ENCODE results near the gene CHD8. TPM values are rescaled to one million over a fixed set of nuclear protein-coding genes. Genes with fewer than 3 reads are reported as not detected.

CHD8 gene
- total RNA-seq, 2 experiments from 2014 or later: 84.3 to 104 TPM

- ChIA-PET POLR2A (interaction anchor here (0.6 kb wide), 1 partner anchor 52 kb away, joined by 3 read pairs; no protein-coding TSS in a partner anchor), CTCF (interaction anchor here (0.7 to 1.5 kb wide), 3 partner anchors 13 to 128 kb away, joined by 4 read pairs; no protein-coding TSS in a partner anchor)
- Mint-ChIP-seq H3K36me3 (ENCODE audit: low read depth) (peaks cover 71% of the 10 kb centered on the region), H3K4me3 (no peak overlapping the region), H3K27ac (no peak overlapping the region), H3K27me3 (no peaks in the 10 kb centered on the region), H3K4me1 (no peaks in the 10 kb centered on the region), H3K9me3 (ENCODE audit: low read depth) (no peaks in the 10 kb centered on the region)
- intact Hi-C loops (cut with DNase I, micrococcal nuclease): loop anchor here in 1 of 2 experiments (2.0 kb wide), 1 partner anchor 19 kb away; no protein-coding TSS in a partner anchor
- DNase-seq (no peak), ATAC-seq (no peak)
Measured at GRCh38 chr14:21369949-21370679, 85.8 kb downstream of the CHD8 start.

GRCh38 chr14:21367582-21368144 lies 88.3 kb downstream of the CHD8 start:
- intact Hi-C loops (cut with DNase I, micrococcal nuclease): loop anchor here in 1 of 2 experiments (2.0 kb wide), 1 partner anchor 21 kb away; no protein-coding TSS in a partner anchor
- ChIA-PET CTCF (interaction anchor here (0.6 to 1.0 kb wide), 2 partner anchors 70 to 126 kb away, joined by 3 read pairs; no protein-coding TSS in a partner anchor), POLR2A (no interaction called here)
- ATAC-seq: no peak
- Mint-ChIP-seq H3K9me3 (ENCODE audit: low read depth) (no peaks in the 10 kb centered on the region), H3K27ac (no peak overlapping the region), H3K27me3 (no peaks in the 10 kb centered on the region), H3K4me1 (no peaks in the 10 kb centered on the region), H3K4me3 (no peak overlapping the region), H3K36me3 (ENCODE audit: low read depth) (peaks cover 81% of the 10 kb centered on the region)
- no peak for DNase-seq

- Mint-ChIP-seq H3K9me3 (ENCODE audit: low read depth) (no peaks in the 10 kb centered on the region), H3K27ac (peak overlapping the region; percentile 18), H3K4me1 (no peaks in the 10 kb centered on the region), H3K27me3 (no peaks in the 10 kb centered on the region), H3K36me3 (ENCODE audit: low read depth) (peaks cover 80% of the 10 kb centered on the region), H3K4me3 (no peak overlapping the region)
- ATAC-seq (no peak), DNase-seq (no peak)
- ChIA-PET POLR2A (no interaction called here), CTCF (interaction anchor here (0.6 to 0.9 kb wide), 3 partner anchors 13 to 1712 kb away, joined by 3 to 4 read pairs (median 4); no protein-coding TSS in a partner anchor)
- intact Hi-C loops (cut with DNase I, micrococcal nuclease): loop anchor here in 1 of 2 experiments (2.0 kb wide), 1 partner anchor 40 kb away; no protein-coding TSS in a partner anchor
Measured at GRCh38 chr14:21356511-21356910, 99.4 kb downstream of the CHD8 start.

GRCh38 chr14:21352587-21352986 lies 103.3 kb downstream of the CHD8 start:
- no peak for ATAC-seq
- H3K27ac Mint-ChIP-seq: peak overlapping the region; percentile 38
- CTCF ChIA-PET: interaction anchor here (0.6 kb wide), 1 partner anchor 9 kb away, joined by 4 read pairs; no protein-coding TSS in a partner anchor

GRCh38 chr14:21350539-21350938 lies 105.4 kb downstream of the CHD8 start:
- H3K4me3 Mint-ChIP-seq: no peak overlapping the region
- H3K9me3 Mint-ChIP-seq (ENCODE audit: low read depth): no peaks in the 10 kb centered on the region
- ChIA-PET POLR2A (interaction anchor here (0.5 to 0.6 kb wide), 2 partner anchors 102 to 148 kb away, joined by 3 read pairs; no protein-coding TSS in a partner anchor), CTCF (no interaction called here)
- H3K27me3 Mint-ChIP-seq: no peaks in the 10 kb centered on the region
- H3K36me3 Mint-ChIP-seq (ENCODE audit: low read depth): peaks cover 39% of the 10 kb centered on the region
- H3K27ac Mint-ChIP-seq: no peak overlapping the region
- H3K4me1 Mint-ChIP-seq: no peaks in the 10 kb centered on the region
- ATAC-seq: no peak
- intact Hi-C loops (cut with DNase I, micrococcal nuclease): loop anchor here in 1 of 2 experiments (5.0 kb wide), 1 partner anchor 118 kb away; no protein-coding TSS in a partner anchor
- DNase-seq: no peak

More at GRCh38 chr14:21352587-21352986, 103.3 kb downstream of the CHD8 start:
- Mint-ChIP-seq H3K4me1 (no peaks in the 10 kb centered on the region), H3K4me3 (no peak overlapping the region), H3K27me3 (no peaks in the 10 kb centered on the region), H3K36me3 (ENCODE audit: low read depth) (peaks cover 55% of the 10 kb centered on the region), H3K9me3 (ENCODE audit: low read depth) (no peaks in the 10 kb centered on the region)
- DNase-seq: no peak
- intact Hi-C loops (cut with DNase I, micrococcal nuclease): loop anchor here in 1 of 2 experiments (5.0 kb wide), 1 partner anchor 120 kb away; no protein-coding TSS in a partner anchor
- POLR2A ChIA-PET: no interaction called here

GRCh38 chr14:21347201-21347600 lies 108.7 kb downstream of the CHD8 start:
- DNase-seq: no peak
- Mint-ChIP-seq H3K27me3 (no peaks in the 10 kb centered on the region), H3K4me1 (peaks cover 3% of the 10 kb centered on the region), H3K27ac (no peak overlapping the region), H3K9me3 (ENCODE audit: low read depth) (no peaks in the 10 kb centered on the region), H3K4me3 (no peak overlapping the region), H3K36me3 (ENCODE audit: low read depth) (peaks cover 11% of the 10 kb centered on the region)
- POLR2A ChIA-PET: interaction anchor here (1.2 kb wide), 1 partner anchor 82 kb away, joined by 4 read pairs; no protein-coding TSS in a partner anchor
- no peak for ATAC-seq
- intact Hi-C loops (cut with DNase I, micrococcal nuclease): loop anchor here in 1 of 2 experiments (5.0 kb wide), 1 partner anchor 105 kb away; no protein-coding TSS in a partner anchor
- CTCF ChIA-PET: interaction anchor here (0.8 to 1.9 kb wide), 7 partner anchors 16 to 115 kb away, joined by 3 to 4 read pairs (median 3); no protein-coding TSS in a partner anchor

GRCh38 chr14:21346532-21347135 lies 109.3 kb downstream of the CHD8 start:
- Mint-ChIP-seq H3K4me3 (no peak overlapping the region), H3K4me1 (peaks cover 3% of the 10 kb centered on the region), H3K27me3 (no peaks in the 10 kb centered on the region), H3K27ac (no peak overlapping the region), H3K36me3 (ENCODE audit: low read depth) (peaks cover 5% of the 10 kb centered on the region), H3K9me3 (ENCODE audit: low read depth) (no peaks in the 10 kb centered on the region)
- ChIA-PET CTCF (interaction anchor here (0.6 to 1.9 kb wide), 8 partner anchors 16 to 114 kb away, joined by 3 to 4 read pairs (median 3); no protein-coding TSS in a partner anchor), POLR2A (interaction anchor here (1.2 kb wide), 1 partner anchor 82 kb away, joined by 4 read pairs; no protein-coding TSS in a partner anchor)
- no peak for ATAC-seq
- no peak for DNase-seq
- intact Hi-C loops (cut with DNase I, micrococcal nuclease): loop anchor here in 1 of 2 experiments (5.0 kb wide), 1 partner anchor 104 kb away; no protein-coding TSS in a partner anchor

GRCh38 chr14:21343035-21343794 lies 112.7 kb downstream of the CHD8 start:
- H3K9me3 Mint-ChIP-seq (ENCODE audit: low read depth): no peaks in the 10 kb centered on the region

More at GRCh38 chr14:21343035-21343794, 112.7 kb downstream of the CHD8 start:
- Mint-ChIP-seq H3K27ac (no peak overlapping the region), H3K4me3 (no peak overlapping the region), H3K27me3 (no peaks in the 10 kb centered on the region), H3K36me3 (ENCODE audit: low read depth) (no peaks in the 10 kb centered on the region), H3K4me1 (peaks cover 3% of the 10 kb centered on the region)
- DNase-seq (no peak), ATAC-seq (no peak)
- ChIA-PET POLR2A (no interaction called here), CTCF (no interaction called here)
- intact Hi-C loops (cut with DNase I, micrococcal nuclease): no loop called here
